GM12801 (cell line): ENCODE measurements around the gene DNAJC6.

ENCODE experiments used
- TF ChIP-seq, protein P1 (sequence below): IDR thresholded peaks from one replicate; pipeline ENCODE4 v1.5.1; 2011; ENCODE audit warnings: control low read depth; ENCODE audit not compliant: insufficient read length; ENCODE audit errors: extremely low read depth

Gene DNAJC6

DNA sequence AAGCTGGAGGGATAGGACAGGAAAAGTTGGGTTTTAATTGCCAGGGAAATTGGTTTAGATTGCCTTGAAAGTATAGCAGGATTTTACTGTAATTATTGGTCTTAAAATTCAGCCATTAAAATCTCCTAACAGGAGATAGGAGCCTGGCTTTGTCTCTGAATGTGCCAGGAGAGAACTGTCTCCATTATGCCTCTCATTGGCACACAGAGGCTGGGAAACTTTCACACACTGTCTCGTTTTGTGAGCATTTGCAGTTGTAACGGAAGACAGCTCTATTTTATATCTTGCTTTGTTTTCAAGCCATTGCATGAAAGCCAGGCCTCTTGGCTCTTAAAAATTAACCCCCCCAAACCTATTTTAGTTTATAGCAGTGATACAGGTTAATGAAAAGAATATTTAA lies 12.5 kb downstream of the DNAJC6 start:
- TF ChIP-seq, protein P1, sequence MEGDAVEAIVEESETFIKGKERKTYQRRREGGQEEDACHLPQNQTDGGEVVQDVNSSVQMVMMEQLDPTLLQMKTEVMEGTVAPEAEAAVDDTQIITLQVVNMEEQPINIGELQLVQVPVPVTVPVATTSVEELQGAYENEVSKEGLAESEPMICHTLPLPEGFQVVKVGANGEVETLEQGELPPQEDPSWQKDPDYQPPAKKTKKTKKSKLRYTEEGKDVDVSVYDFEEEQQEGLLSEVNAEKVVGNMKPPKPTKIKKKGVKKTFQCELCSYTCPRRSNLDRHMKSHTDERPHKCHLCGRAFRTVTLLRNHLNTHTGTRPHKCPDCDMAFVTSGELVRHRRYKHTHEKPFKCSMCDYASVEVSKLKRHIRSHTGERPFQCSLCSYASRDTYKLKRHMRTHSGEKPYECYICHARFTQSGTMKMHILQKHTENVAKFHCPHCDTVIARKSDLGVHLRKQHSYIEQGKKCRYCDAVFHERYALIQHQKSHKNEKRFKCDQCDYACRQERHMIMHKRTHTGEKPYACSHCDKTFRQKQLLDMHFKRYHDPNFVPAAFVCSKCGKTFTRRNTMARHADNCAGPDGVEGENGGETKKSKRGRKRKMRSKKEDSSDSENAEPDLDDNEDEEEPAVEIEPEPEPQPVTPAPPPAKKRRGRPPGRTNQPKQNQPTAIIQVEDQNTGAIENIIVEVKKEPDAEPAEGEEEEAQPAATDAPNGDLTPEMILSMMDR, result no peak

DNA sequence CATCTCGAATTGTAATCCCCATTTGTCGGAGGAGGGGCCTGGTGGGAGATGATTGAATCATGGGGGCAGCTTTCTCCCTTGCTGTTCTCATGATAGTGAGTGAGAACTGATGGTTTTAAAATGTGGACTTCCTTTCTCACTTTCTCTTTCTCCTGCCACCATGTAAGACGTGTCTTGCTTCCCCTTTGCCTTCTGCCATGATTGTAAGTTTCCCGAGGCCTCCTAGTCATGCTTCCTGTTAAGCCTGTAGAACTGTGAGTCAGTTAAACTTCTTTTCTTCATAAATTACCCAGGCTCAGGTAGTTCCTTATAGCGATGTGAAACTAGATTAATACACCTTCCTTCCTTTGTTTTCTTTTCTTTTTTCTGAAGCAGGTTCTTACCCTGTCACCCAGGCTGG lies 13.9 kb downstream of the DNAJC6 start:
- TF ChIP-seq, protein P1, result no peak

DNA sequence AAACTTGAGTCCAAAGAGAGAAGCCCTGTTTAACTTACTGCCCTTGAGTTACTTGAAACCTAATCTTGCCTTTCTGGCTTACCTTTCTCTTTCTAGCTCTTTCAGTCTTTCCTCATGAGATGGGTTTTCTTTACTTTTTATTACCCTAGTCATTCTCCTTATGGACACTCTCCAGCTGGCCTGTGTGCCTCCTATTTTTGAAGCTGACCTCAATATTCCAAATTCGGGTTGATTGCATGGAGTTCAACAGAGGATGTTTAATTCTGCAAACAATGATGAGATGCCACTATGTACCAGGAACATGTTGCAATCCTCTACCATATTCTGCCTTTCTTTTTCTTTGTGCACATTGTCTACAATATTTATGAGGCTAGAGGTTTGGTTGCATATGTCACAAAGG lies 20.7 kb downstream of the DNAJC6 start:
- TF ChIP-seq, protein P1, result no peak

DNA sequence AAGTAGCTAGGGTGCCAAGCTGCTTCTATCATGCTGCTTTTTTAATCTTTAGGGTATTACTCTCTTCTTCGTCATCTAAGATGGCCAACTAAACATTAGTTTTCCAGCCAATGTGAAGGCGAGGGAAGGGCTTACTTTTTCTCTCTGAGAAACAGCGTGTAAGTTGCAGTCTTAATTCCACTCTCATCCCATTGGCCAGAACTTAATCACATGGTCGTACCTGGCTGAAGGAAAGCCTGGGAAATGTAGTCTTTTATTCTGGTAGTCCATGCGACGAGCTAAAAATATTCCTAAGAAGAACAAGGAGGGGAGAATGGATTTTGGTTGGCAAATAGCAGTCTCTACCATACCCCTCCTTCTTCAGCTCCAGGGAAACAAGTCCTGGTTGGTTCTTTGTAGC lies 21.5 kb downstream of the DNAJC6 start:
- TF ChIP-seq, protein P1, result no peak

DNA sequence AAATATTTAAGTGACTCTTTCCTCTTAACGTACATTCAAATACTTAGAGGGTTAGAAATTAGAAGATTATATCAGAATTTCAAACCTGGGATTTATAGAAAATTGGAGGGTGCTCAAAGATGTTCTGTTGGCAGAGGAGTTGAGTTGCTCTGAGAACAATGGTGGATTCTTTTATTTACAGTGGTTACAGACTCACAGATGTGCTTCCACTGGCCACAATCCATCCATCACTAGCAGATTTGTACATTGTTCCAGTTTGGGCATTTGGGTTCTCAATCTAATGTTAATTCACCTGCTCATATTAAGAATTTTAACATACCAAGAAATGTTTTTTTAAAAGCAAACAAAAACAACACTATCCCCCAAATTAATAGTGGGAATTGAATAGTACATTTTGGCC lies 23.5 kb downstream of the DNAJC6 start:
- TF ChIP-seq, protein P1, result no peak

DNA sequence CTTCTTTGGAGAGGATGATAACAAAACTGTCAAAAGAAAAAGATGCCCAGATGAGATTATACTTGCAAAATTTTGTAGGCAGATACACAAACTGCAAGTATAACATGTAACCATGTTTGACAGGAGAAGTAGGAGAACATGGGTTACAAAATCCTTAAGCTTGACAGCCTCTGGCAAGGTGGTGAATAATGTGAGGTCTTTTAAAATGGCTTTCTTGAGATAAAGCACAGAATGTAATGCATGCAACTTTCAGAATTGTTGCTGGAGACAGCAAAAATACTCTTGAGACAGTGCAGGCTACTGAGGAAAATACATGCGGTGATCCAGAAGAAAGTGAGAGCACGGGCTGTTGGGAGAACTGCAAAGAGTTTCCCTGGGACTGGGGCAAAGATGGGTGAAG lies 24.7 kb downstream of the DNAJC6 start:
- TF ChIP-seq, protein P1, result no peak

DNA sequence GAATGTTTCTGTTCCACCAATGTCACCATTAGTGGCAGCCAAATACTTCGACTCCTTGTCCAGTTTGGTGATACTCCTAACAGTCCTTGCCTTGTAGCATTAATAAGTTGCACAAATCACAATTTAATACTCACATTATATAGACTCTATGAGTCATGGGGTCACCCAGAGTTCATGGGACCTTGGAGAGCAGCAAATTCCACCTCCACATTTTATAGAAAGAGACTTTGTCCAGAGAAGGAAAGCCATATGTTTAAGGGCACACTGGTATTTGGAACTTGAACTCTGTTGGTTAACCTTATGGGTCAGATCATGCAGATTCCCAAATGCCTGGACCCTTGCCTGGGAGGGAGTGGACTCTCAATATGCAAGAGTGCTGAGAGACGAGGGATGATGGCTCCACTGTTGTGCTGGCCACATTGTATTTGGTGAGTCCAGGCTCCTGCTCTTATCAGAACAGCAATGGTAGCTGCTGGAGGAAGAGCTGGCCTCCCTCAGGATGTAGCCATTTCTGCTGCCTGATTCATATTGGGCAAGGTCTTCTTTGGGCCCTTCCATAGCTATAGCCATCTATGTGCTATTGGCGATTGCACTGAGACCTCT lies 30.6 kb downstream of the DNAJC6 start:
- TF ChIP-seq, protein P1, result no peak
